Activated T-cell treated with anti-CD3 and anti-CD28 coated beads for 24 hours (primary cell): Measurements from ENCODE around the gene GNB4.
A peak's percentile ranks its signal among the peaks of the same experiment; 100 is the strongest.

Experiments
- DNase-seq: peaks from one replicate; pipeline ENCODE4 v3.0.0-alpha.2; 2020; ENCODE audit warnings: low read depth

The GNB4 gene

GRCh38 chr3:179451265-179452175 lies at the start of gene GNB4:
Gene GNB4 (minus strand): TSS chr3:179451470. CDS start chr3:179426200, 25,270 bp downstream.
- peak; percentile 11 for DNase-seq

DNA sequence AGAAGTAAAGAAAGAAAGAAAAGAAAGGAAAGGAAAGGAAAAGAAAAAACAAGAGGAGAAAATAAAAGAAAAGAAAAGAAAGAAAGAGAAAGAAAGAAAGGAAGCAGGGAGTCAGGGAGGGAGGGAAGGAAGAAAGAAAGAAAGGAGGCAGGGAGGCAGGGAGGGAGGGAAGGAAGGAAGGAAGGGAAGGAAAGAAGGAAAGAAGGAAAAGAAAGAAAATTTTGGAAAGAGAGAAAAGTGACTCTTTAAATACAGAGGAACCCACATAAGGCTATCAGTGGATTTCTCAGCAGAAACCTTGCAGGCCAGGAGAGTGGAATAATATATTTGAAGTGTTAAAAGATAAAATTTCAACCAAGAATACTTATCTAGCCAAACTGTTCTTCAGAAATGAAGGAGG lies 44.2 kb upstream of the GNB4 start:
- DNase-seq = no peak

DNA sequence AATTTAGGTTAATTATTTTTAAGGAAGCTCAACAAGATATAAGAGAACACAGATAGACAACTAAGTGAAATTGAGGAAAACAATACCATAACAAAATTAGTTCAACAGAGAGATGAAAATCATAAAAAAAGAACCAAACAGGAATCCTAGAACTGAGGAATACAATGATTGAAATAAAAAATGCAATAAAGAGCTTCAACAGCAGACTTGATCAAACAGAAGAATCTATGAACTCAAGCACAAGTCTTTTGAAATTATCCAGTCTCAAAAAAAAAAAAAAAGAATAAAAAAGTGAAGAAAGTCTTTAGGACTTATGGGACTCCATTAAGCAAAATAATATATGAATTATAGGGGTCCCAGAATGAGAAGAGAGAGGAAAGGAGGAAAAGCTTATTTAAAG lies 42.0 kb upstream of the GNB4 start:
- no peak for DNase-seq

DNA sequence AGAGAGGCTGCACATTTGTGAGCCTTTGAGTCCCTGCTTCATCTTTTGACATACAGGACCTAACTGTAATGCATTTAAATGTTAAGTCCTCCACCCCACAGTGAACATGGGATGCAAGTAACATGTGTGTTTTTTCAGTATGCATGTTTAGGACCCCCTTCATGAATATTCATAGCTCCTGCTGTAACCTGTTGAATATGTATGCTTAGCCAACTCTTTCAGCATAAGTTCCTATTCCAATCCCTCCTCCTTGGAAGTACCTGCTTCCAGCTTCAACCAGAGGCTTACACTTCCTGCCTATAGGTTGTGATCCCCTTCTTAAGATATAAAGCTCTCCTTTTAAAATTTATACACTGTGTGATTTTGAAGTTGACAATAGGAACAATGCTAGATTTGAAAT lies 36.9 kb upstream of the GNB4 start:
- DNase-seq = no peak

DNA sequence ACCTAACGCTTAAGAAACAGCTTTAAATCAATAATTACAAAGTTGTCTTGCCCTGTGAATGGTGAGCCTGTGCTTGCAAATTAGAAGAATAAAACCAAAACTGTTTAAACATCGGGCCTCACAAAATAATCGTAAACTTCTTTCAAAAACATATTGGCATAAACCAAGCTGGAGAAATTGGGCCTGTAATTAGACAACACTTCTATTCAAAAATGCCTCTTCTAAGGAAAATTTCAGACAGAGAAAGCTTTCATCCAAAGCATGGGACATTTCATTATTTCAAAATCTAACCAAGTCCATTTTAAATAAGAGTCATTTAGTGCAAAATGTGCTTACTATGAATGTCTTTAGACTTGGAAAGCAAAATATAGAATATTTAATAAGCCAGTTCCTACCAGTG lies 35.5 kb upstream of the GNB4 start:
- DNase-seq = no peak

- DNase-seq = no peak
Measured at GRCh38 chr3:179482857-179483256, 31.6 kb upstream of the GNB4 start.

DNA sequence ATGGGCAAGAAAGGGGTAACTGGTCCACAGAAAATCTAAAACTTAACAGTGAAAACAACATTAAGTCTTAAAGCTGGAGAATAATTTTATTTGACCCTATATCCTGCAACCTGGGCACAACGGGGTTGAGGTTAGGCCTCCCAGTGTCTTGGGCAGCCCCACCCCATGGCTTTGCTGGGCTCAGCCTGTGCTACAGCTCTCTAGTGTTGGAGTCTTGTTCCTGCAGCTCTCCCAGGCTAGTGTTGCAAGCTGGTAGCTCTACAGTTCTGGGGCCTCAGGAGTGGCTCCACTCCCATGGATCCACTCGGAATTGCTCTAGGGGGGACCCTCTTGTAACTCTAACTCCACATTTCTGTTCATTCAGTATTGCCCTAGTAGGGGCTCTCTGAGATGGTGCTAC lies 24.9 kb upstream of the GNB4 start:
- DNase-seq = no peak

DNA sequence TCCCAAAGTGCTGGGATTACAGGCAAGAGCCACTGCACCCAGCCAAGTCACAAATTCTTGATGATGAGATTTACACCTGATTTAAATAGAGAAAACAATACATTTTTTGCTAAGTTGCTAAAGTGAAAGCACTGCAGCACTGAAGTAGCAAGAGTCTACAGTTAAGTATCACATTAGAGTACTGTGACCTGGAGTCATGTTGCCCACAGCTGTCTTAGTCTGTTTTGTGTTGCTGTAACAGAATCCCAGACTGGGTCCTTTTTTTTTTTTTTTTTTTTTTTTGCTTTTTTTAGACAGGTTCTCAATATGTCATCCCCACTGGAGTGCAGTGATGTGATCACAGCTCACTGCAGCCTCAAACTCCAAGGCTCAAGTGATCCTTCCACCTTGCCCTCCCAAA lies 23.2 kb upstream of the GNB4 start:
- DNase-seq = no peak

GRCh38 chr3:179473565-179473964 lies 22.3 kb upstream of the GNB4 start:
- DNase-seq = no peak

DNA sequence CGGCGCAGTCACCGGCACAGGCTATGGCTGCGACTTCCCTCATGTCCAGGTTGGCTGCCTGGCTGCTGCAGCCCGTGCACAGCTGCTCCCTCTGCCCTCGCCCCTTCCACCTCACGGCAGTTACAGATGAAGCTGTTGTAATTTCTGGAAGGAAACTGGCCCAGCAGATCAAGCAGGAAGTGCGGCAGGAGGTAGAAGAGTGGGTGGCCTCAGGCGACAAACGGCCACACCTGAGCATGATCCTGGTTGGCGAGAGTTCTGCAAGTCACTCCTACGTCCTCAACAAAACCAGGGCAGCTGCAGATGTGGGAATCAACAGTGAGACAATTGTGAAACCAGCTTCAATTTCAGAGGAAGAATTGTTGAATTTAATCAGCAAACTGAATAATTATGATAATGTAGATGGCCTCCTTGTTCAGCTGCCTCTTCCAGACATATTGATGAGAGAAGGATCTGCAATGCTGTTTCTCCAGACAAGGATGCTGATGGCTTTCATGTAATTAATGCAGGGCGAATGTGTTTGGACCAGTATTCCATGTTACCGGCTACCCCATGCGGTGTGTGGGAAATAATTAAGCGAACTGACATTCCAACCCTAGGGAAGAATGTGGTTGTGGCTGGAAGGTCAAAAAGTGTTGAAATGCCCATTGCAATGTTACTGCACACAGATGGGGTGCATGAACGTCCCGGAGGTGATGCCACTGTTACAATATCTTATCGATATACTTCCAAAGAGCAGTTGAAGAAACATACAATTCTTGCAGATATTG lies 13.2 kb upstream of the GNB4 start:
- no peak for DNase-seq

- DNase-seq = no peak
Measured at GRCh38 chr3:179463319-179463718, 12.0 kb upstream of the GNB4 start.

DNA sequence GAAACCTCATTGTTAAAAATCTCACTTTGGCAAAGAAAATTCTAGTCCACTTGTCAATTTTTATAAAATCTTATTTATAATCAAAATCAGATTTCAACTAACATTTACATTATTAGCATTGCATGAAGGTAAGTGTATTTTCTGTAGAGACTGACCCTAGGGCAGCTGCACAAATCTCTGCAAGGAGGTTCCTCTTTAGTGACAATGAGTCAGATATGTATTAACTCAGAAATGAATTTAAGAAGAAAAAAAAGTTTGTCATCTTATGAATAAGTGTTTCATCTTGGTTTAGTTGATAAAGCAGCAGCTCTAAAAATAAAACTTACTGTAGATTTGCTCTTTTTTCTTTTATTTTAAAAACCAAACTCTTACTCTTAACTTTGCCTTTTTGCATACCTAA lies 9.0 kb upstream of the GNB4 start:
- no peak for DNase-seq

- no peak for DNase-seq
Measured at GRCh38 chr3:179455954-179456353, 4.7 kb upstream of the GNB4 start.

- no peak for DNase-seq
Measured at GRCh38 chr3:179454887-179455286, 3.6 kb upstream of the GNB4 start.

GRCh38 chr3:179453967-179454366 lies 2.7 kb upstream of the GNB4 start:
- DNase-seq = no peak

- no peak for DNase-seq
Measured at GRCh38 chr3:179452872-179453271, 1.6 kb upstream of the GNB4 start.

DNA sequence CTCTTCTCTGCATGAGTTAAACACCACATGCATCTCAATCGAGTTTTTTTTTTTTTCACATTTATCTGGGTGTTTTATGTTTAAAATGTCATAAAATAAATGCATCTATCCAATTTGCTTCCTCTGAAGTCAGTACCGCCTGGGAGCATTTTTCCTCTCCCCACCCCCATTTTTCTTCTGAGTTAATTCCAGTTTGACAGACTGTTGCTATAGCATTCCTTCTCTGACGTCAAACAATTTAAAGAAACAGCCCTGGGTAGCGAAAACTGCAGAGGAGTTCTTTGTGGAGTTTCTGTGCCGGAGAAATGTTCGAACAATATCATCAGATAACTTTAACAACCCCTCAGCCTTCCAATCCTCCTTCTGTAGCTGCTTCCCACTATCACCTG lies 900 bp upstream of the GNB4 start:
- no peak for DNase-seq

DNA sequence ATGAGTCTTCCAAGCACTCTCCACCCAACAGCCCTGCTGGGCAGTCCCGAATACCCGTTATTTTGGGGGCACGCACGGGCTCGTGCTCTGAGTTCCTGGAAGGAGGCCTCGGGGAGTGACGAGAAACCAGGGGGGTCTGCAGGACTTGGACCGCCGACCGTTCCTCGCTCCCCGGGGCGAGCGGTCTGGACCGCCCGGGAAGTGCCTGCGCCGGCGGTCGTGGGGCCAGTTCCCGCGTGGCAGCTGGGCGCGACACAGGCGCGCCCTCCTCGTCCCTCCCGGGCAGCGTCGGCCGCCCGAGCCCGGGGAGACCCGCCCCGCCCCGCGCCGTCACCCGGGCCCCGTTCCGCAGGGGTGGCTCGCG lies 387 bp downstream of the GNB4 start:
- DNase-seq = no peak

GRCh38 chr3:179450261-179450701 lies 989 bp downstream of the GNB4 start:
- no peak for DNase-seq

- DNase-seq = no peak
Measured at GRCh38 chr3:179449636-179450035, 1.6 kb downstream of the GNB4 start.

DNA sequence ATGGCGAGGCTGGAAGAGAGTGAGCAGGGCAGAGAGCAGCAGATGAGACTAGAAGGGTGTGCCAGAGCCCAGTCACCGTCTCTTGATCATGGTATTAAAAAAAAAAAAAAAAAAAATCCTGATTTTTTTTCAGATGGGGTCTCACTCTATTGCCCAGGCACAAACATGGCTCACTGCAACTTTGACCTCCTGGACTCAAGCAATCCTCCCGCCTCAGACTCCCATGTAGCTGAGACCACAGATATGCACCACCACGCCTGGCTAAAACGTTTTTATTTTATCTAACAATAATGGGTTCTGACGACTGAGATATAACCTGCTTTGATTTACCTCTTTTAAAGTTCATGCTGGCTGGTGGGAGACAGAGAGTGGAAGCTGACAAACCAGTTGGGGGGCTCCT lies 4.0 kb downstream of the GNB4 start:
- no peak for DNase-seq

DNA sequence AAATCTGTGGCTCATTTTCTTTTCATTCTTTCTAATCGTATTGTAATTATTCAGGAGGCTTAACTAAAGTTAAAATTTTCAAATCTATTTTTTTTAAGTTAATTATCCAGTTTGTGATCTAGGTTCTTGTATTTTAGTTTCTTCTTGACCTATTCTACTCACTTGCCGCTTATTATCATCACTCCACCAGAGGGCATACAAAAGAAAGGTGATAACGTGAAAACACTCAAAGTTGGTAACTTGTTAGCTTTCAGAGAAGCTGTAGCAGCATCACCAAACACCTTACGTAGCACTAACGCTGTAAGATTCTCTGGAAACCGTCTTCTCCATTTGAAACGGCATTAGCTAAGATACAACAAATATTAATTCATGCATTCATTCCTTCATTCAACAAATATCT lies 4.8 kb downstream of the GNB4 start:
- no peak for DNase-seq

GRCh38 chr3:179438841-179439240 lies 12.4 kb downstream of the GNB4 start:
- DNase-seq = no peak
